ENCODE results near the gene LRBA.
A peak's percentile ranks its signal among the peaks of the same experiment; 100 is the strongest.
"Not testable (repeated sequence)": the region's sequence is repeated elsewhere in the genome, so short reads cannot be mapped to it uniquely, and the experiment has no call there.

The LRBA gene

GRCh38 chr4:150799207-150799606 lies 215.9 kb downstream of the LRBA start:
- DNase-seq (ENCODE audit: low spot score) = no peak

GRCh38 chr4:150794706-150795105 lies 220.4 kb downstream of the LRBA start:
- no peak for DNase-seq (ENCODE audit: low spot score)

GRCh38 chr4:150789864-150790263 lies 225.2 kb downstream of the LRBA start:
- no peak for DNase-seq (ENCODE audit: low spot score)

GRCh38 chr4:150784939-150785338 lies 230.1 kb downstream of the LRBA start:
- DNase-seq (ENCODE audit: low spot score) = no peak

GRCh38 chr4:150784305-150784704 lies 230.8 kb downstream of the LRBA start:
- DNase-seq (ENCODE audit: low spot score) = no peak

GRCh38 chr4:150782921-150783320 lies 232.2 kb downstream of the LRBA start:
- DNase-seq (ENCODE audit: low spot score) = no peak

GRCh38 chr4:150782311-150782710 lies 232.8 kb downstream of the LRBA start:
- no peak for DNase-seq (ENCODE audit: low spot score)

GRCh38 chr4:150781191-150781590 lies 233.9 kb downstream of the LRBA start:
- no peak for DNase-seq (ENCODE audit: low spot score)

GRCh38 chr4:150779707-150780106 lies 235.4 kb downstream of the LRBA start:
- no peak for DNase-seq (ENCODE audit: low spot score)

- peak; percentile 23 for DNase-seq (ENCODE audit: low spot score)
Measured at GRCh38 chr4:150773729-150774449, 241.2 kb downstream of the LRBA start.

GRCh38 chr4:150773032-150773431 lies 242.1 kb downstream of the LRBA start:
- DNase-seq (ENCODE audit: low spot score) = no peak

- no peak for DNase-seq (ENCODE audit: low spot score)
Measured at GRCh38 chr4:150771382-150771781, 243.7 kb downstream of the LRBA start.

- no peak for DNase-seq (ENCODE audit: low spot score)
Measured at GRCh38 chr4:150769845-150770244, 245.2 kb downstream of the LRBA start.

- no peak for DNase-seq (ENCODE audit: low spot score)
Measured at GRCh38 chr4:150769248-150769647, 245.8 kb downstream of the LRBA start.

GRCh38 chr4:150768497-150768896 lies 246.6 kb downstream of the LRBA start:
- DNase-seq (ENCODE audit: low spot score) = no peak

GRCh38 chr4:150765216-150765615 lies 249.9 kb downstream of the LRBA start:
- no peak for DNase-seq (ENCODE audit: low spot score)

GRCh38 chr4:150751648-150752047 lies 263.4 kb downstream of the LRBA start:
- DNase-seq (ENCODE audit: low spot score) = no peak

GRCh38 chr4:150750824-150751223 lies 264.3 kb downstream of the LRBA start:
- no peak for DNase-seq (ENCODE audit: low spot score)

- DNase-seq (ENCODE audit: low spot score) = no peak
Measured at GRCh38 chr4:150746156-150746555, 268.9 kb downstream of the LRBA start.

- DNase-seq (ENCODE audit: low spot score) = no peak
Measured at GRCh38 chr4:150744570-150744969, 270.5 kb downstream of the LRBA start.

- DNase-seq (ENCODE audit: low spot score) = no peak
Measured at GRCh38 chr4:150743564-150744342, 271.3 kb downstream of the LRBA start.

GRCh38 chr4:150742930-150743329 lies 272.2 kb downstream of the LRBA start:
- DNase-seq (ENCODE audit: low spot score) = not testable (repeated sequence)

- DNase-seq (ENCODE audit: low spot score) = no peak
Measured at GRCh38 chr4:150739591-150739990, 275.5 kb downstream of the LRBA start.
